ENCODE measurements around the gene TMEM260.
"Not testable (repeated sequence)": the region's sequence is repeated elsewhere in the genome, so short reads cannot be mapped to it uniquely, and the experiment has no call there.

TMEM260 gene

DNA sequence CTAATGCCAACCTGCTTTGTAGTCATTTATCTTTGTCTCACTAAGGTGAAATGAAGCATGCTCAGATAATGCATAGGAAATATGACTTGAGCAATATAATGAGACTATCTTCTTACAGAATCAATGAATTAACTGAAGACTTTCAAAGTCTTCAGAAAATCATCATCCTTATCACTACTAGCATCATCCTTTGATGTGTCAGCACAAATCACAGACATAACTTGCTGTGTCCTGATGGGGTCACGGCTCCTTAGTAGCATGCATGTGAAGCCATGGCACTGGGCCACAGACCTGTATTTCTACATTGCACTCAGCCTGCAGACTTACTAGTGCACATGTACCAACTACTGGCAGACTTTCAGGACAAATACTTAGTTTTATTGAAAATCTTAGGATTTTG is 18.9 kb downstream of the TMEM260 start:
- DNase-seq = no peak
- TF ChIP-seq, protein P1, sequence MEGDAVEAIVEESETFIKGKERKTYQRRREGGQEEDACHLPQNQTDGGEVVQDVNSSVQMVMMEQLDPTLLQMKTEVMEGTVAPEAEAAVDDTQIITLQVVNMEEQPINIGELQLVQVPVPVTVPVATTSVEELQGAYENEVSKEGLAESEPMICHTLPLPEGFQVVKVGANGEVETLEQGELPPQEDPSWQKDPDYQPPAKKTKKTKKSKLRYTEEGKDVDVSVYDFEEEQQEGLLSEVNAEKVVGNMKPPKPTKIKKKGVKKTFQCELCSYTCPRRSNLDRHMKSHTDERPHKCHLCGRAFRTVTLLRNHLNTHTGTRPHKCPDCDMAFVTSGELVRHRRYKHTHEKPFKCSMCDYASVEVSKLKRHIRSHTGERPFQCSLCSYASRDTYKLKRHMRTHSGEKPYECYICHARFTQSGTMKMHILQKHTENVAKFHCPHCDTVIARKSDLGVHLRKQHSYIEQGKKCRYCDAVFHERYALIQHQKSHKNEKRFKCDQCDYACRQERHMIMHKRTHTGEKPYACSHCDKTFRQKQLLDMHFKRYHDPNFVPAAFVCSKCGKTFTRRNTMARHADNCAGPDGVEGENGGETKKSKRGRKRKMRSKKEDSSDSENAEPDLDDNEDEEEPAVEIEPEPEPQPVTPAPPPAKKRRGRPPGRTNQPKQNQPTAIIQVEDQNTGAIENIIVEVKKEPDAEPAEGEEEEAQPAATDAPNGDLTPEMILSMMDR (IDR thresholded peaks at IDR 0.05; ENCODE audit: low read depth, low read length, missing control alignments) = no peak
- Histone ChIP-seq H3K27me3 (replicated peaks) (no peaks in the 10 kb centered on the region), H3K27ac (no peak overlapping the region), H3K4me3 (ENCODE audit: low read depth, low read length) (no peak overlapping the region), H3K36me3 (replicated peaks) (no peaks in the 10 kb centered on the region)
- in situ Hi-C loops (cut with HindIII; ENCODE audit: low pct_ligation_motif_present, low sequenced_read_pairs) = no loop called here

DNA sequence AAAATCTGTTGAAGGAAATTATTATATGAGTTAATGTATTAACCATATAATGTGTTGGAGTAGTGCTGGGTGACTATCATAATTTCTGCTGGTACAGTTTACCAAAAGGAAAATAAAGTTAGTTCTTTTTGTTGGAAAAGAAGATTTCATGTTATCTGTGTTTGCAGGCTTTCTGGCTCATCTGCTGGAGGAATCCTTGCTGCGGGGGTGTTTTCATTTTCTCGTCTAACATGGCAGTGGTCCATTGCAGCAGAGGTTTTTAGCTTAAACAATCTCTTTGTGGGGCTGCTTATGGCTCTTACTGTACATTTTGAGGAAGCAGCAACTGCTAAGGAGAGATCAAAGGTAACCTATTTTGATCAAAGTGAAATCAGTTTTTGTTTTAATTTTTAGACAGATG is 24.1 kb downstream of the TMEM260 start:
- H3K27ac ChIP-seq = no peak overlapping the region
- TF ChIP-seq, protein P1 (IDR thresholded peaks at IDR 0.05; ENCODE audit: low read depth, low read length, missing control alignments) = no peak
- in situ Hi-C loops (cut with HindIII; ENCODE audit: low pct_ligation_motif_present, low sequenced_read_pairs) = no loop called here
- H3K36me3 ChIP-seq (replicated peaks) = no peaks in the 10 kb centered on the region
- H3K27me3 ChIP-seq (replicated peaks) = no peaks in the 10 kb centered on the region
- DNase-seq = no peak
- H3K4me3 ChIP-seq (ENCODE audit: low read depth, low read length) = no peak overlapping the region

DNA sequence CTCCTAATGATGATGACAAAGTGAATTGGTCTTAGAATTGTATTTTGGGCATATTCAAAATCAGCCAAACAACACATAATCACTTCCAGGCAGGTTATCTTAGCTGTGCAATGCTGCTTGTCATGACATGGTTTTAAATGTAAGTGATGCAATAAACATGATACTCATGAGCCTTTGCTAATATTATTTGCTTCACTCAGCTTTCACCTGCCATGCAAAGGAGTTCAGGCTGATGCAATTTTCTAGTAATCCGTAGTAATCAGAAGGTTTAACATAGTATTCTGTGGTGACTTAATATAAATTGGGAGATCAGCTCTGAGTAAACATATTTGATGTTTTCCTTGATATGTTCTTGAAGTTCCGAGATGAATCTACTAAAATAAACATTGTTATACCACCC is 29.1 kb downstream of the TMEM260 start:
- DNase-seq = no peak
- H3K36me3 ChIP-seq (replicated peaks) = peaks cover 5% of the 10 kb centered on the region
- no peak overlapping the region for H3K27ac ChIP-seq
- no peak overlapping the region for H3K4me3 ChIP-seq (ENCODE audit: low read depth, low read length)
- in situ Hi-C loops (cut with HindIII; ENCODE audit: low pct_ligation_motif_present, low sequenced_read_pairs) = no loop called here
- no peaks in the 10 kb centered on the region for H3K27me3 ChIP-seq (replicated peaks)
- TF ChIP-seq, protein P1 (IDR thresholded peaks at IDR 0.05; ENCODE audit: low read depth, low read length, missing control alignments) = no peak

DNA sequence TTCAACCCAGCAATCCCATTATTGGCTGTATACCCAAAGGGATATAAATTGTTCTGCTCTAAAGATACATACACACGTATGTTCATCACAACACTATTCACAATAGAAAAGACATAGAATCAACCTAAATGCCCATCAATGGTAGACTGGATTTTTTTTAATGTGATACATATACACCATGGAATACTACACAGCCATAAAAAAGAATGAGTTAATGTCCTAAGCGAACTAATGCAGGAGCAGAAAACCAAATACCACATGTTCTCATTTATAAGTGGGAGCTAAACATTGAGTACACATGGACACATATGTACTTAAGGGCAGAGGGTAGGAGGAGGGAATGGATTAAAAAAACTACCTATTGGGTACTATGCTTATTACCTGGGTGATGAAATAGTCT is 32.1 kb downstream of the TMEM260 start:
- H3K27ac ChIP-seq; H3K36me3 ChIP-seq (replicated peaks); DNase-seq; H3K4me3 ChIP-seq (ENCODE audit: low read depth, low read length); in situ Hi-C loops (cut with HindIII; ENCODE audit: low pct_ligation_motif_present, low sequenced_read_pairs); H3K27me3 ChIP-seq (replicated peaks): not testable (repeated sequence)

DNA sequence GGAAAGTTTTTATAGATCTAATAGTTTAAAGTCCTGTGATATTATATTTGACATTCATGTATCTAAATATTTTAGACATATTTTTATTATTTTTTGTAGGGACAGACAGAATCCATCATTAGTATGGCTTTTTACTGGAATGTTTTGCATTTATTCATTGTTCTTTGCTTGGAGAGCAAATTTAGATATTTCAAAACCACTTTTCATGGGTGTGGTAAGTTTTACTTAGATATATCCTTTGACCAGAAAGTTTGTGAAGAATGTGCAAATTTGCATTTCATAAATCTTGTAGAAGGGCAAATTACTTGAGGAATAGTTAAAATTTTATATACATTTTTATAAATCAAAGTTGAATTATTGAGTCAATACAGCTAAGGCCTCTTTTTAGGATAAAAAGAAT is 37.5 kb downstream of the TMEM260 start:
- no peaks in the 10 kb centered on the region for H3K36me3 ChIP-seq (replicated peaks)
- TF ChIP-seq, protein P1 (IDR thresholded peaks at IDR 0.05; ENCODE audit: low read depth, low read length, missing control alignments) = no peak
- in situ Hi-C loops (cut with HindIII; ENCODE audit: low pct_ligation_motif_present, low sequenced_read_pairs) = no loop called here
- DNase-seq = no peak
- H3K4me3 ChIP-seq (ENCODE audit: low read depth, low read length) = no peak overlapping the region
- H3K27me3 ChIP-seq (replicated peaks) = no peaks in the 10 kb centered on the region
- no peak overlapping the region for H3K27ac ChIP-seq

DNA sequence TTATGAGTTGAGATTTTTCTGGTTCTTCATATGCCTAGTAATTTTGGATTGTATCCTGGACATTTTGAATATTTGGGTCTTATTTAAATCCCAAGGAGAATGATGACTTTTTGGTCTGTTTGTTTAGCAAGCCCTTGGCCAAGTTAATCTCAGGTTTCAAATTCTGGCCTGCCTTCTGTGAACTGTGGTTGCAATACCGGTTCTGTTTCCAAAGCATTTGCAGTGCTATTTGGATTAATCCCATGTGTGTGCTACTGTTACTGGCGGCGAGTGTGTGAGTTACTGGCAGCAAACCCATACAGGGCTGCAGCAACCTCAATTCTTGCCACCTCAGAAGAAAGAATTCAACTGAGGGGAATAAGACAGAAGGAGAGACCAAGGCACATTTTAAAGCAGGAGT is 51.1 kb downstream of the TMEM260 start:
- in situ Hi-C loops (cut with HindIII; ENCODE audit: low pct_ligation_motif_present, low sequenced_read_pairs) = no loop called here
- TF ChIP-seq, protein P1 (IDR thresholded peaks at IDR 0.05; ENCODE audit: low read depth, low read length, missing control alignments) = no peak
- Histone ChIP-seq H3K4me3 (ENCODE audit: low read depth, low read length) (no peak overlapping the region), H3K27ac (no peak overlapping the region), H3K27me3 (replicated peaks) (no peaks in the 10 kb centered on the region), H3K36me3 (replicated peaks) (peaks cover 7% of the 10 kb centered on the region)
- DNase-seq = no peak
